ENCODE results near the gene MYCBP.
"Not testable (repeated sequence)": the region's sequence is repeated elsewhere in the genome, so short reads cannot be mapped to it uniquely, and the experiment has no call there.

MYCBP gene

GRCh38 chr1:38873027-38873969 is at the start of gene MYCBP:
TSS of gene MYCBP (minus strand) at chr1:38873348. CDS start at chr1:38873305, 43 bp downstream.
- peak; percentile 92 to 94 for DNase-seq

DNA sequence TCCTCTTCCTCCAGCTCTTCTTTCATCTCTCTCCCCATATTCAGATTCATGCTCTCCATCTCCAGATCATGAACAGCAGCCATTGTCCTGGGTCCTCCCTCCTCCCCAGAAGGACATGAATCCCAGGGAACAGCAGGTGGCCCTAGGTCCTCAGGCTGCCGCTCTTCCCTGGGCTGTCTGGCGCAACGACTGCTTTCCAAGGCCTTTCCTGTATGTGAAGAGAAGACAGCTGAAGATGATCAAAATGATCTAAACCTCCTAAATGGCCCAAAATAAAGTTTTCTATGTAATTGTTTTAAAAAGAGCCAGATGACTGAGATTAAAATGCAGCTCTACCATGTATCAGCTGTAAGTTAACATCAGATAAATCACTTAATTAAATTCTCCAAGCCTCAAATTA is 46.0 kb upstream of the MYCBP start:
- DNase-seq: no peak

GRCh38 chr1:38918568-38918967 is 45.4 kb upstream of the MYCBP start:
- DNase-seq: no peak

DNA sequence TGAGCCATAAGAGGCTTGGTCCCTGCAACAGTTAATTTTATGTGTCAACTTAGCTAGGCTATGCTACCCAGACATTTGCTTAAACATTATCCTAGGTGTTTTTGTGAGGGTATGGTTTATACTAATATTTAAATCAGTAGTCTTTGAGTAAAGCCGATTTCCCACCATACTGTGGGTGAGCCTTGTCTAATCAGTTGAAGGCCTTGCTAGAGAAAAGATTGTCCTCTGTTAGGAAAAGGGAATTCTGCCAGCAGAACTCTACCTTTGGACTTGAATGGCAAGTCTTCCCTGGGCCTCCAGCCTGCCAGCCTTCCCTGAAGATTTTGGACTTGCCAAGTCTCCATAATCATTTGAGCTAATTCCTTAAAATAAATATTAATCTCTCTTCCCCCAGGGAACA is 44.6 kb upstream of the MYCBP start:
- DNase-seq: no peak

DNA sequence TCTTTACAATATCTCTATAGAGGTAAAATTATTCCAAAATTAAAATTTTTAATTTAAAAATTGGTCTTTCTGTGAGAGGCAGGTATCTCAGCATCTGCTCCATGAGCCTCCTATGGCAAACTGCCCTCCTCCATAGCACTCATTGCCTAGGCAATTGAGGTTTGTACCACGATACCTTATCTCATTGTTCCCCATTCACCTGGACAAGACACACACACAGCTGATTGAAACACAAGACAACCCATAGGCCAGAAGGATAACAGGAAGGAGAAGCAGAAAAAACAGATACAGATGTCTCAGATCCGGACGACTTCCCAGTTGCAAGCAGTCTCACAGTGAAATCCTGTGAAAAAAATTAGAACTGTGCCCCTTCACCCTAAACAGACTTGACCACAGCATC is 44.2 kb upstream of the MYCBP start:
- DNase-seq: no peak

GRCh38 chr1:38915352-38915948 is 42.3 kb upstream of the MYCBP start:
- no peak for DNase-seq

DNA sequence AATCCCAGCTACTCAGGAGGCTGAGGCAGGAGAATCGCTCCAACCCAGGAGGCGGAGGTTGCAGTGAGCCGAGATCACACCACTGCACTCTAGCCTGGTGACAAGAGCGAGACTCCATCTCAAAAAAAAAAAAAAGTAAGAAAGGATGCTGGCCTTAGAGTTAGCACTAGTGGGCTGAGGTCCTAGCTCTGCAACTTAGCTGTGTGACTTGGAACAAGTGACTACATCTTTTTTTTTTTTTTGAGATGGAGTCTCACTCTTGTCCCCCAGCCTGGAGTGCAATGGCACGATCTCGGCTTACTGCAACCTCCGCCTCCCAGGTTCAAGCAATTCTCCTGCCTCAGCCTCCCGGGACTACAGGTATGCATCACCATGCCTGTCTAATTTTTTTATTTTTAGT is 41.8 kb upstream of the MYCBP start:
- DNase-seq: not testable (repeated sequence)

DNA sequence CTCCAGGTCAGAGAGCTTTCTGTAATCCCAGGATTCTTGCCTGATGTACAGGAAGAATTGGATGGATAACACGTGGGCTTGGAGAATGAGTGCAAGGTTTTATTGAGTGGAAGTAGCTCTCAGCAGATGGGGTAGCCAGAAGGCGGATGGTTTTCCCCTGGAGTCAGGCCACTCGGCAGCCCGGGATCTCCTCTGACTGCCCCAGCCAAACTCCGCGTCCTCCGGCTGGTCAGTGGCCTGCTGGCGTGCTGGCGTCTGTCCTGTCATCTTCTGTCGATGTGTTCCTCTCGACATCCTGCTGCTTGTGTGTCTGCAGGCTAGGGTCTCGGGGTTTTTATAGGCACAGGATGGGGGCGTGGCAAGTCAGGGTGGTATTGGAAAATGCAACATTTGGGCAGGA is 35.7 kb upstream of the MYCBP start:
- no peak for DNase-seq

DNA sequence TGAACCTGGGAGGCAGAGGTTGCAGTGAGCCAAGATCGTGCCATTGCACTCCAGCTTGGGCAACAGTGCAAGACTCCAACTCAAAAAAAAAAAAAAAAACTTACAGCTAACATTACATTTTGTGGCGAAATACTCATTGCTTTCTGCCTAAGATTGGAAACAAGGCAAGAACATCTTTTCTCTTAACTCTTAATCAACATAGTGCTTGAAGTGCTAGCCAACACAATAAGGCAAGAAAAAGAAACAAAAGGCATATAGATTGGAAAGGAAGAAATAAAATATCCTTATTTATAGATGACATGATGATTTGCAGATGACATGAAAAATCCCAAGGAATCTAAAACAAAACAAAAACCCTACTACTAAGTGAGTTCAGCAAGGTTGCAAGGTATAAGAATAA is 32.8 kb upstream of the MYCBP start:
- no peak for DNase-seq

- no peak for DNase-seq
Observed at GRCh38 chr1:38899560-38899959, 26.4 kb upstream of the MYCBP start.

DNA sequence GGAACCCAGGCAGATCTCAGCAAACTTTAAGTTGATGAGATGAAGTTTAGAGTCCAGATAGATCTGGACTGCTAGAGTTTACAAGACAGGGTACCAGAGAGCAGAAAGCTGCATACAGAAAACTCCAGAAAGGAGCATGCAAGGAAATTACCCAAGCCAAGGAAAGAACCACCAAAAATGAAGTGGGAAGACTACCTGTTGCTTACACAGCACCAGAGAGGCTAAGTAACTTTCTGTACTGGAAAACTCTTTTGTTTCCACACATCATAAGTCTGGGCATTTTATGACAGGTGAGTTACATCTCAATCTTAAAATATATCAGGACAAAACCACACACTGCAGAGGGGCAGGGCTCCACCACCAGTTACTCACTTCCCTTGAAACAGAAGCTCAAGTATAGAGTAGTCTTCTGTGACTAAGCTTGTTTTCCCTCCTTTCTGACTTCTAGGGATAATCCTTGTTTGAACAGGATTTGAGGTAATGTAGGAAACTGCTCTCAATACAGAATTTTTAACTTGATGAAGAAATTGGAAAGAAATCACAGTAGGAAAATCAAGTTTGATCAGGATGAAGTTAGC is 25.6 kb upstream of the MYCBP start:
- no peak for DNase-seq

GRCh38 chr1:38896169-38896568 is 23.0 kb upstream of the MYCBP start:
- DNase-seq: no peak

DNA sequence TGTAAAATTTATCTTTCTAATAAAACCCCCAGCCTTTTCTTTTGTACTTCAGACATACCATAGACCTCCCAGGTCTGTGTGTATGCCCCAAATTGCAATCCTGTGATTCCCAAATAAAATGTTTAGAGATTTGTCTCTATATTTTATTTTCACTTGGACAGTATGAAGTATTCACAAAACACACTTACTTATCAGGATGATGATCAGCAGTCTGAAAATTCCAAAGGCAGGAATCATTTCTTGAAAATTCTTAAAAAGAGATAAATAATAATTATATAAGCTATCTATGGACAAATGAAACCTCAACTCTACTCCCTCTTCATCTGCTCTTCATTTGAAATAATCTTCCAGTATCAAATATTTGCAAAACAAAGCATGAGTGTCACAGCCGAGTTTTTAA is 19.8 kb upstream of the MYCBP start:
- DNase-seq: no peak

- no peak for DNase-seq
Observed at GRCh38 chr1:38891753-38892152, 18.6 kb upstream of the MYCBP start.

- DNase-seq: no peak
Observed at GRCh38 chr1:38889589-38889988, 16.4 kb upstream of the MYCBP start.

DNA sequence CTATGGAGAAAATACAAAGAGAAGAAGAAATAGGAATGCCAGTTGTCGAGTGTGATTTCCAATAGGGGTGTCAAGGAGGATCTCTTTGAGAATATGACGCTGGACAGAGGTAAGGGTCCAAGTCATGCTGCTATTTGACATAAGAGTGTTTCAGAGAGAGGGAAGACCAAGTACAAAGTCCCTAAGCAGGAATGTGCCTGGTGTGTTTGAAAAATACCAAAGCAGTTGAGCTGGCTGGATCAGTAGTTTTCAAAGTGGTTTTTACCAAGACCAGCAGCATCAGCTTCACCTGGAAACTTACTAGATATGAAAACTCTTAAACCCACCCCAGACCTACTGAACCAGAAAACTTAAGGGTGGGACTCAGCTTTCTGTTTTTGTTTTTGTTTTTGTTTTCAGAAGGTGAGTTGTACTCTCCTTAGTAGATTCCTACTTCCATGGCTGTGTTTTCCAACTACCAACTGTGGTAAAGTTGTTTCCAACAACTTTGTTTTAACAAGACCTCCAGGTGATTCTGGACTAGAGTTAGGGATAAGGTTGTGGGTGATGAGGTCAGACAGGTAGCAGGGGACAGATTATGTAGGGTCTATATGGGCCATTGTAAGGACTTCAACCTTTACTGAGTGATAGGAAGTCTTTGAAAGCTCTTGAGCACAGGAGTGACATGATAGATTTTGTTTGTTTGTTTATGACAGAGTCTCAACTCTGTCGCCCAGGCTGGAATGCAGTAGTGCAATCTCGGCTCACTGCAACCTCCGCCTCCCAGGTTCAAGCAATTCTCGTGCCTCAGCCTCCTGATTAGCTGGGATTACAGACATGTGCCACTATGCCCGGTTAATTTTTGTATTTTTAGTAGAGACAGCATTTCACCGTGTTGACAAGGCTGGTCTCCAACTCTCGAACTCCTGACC is 15.5 kb upstream of the MYCBP start:
- DNase-seq: no peak

- DNase-seq: no peak
Observed at GRCh38 chr1:38885092-38885491, 11.9 kb upstream of the MYCBP start.

DNA sequence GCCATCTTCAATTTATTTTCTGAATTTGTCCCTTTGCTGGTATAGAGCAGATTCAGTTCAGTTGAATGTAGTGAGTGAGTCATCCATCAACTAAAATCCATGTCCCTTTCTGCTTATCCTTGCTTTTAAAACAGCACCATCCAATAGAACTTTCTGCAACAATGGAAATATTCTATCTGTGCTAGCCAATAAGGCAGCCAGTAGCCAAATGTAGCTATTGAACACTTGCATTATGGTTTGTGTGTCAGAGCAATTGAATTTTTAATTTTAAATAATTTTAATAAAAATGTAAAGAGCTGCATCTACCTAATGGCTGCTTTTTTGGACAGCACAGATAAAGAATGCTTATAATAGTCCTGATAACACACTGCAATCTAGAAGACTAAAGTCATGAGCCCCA is 8.3 kb upstream of the MYCBP start, which contains the start of gene GJA9:
Gene GJA9 (minus strand): TSS at position 101 of the 400 bp plus-strand sequence. CDS start 5,489 bp downstream, outside the sequence.
- DNase-seq: no peak

GRCh38 chr1:38875811-38876210 is 2.7 kb upstream of the MYCBP start:
- DNase-seq: no peak

- peak; percentile 9 to 25 for DNase-seq
Observed at GRCh38 chr1:38872401-38873026, 634 bp downstream of the MYCBP start.

DNA sequence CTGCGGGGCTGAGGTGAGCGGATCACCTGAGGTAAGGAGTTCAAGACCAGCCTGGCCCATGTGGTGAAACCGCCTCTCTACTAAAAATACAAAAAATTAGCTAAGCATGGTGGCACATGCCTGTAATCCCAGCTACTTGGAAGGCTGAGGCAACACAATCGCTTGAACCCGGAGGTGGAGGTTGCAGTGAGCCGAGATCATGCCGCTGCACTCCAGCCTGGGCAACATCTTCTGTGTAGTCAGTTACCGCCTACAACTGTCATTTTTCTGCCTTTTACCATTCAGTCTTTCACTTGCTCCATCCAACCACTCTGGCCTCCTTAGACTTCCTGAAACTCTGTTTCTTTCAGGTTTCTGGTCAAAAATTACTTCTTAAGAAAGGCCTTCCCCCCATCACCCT is 2.2 kb downstream of the MYCBP start:
- DNase-seq: no peak

- no peak for DNase-seq
Observed at GRCh38 chr1:38867208-38867607, 5.9 kb downstream of the MYCBP start.

Data from AML-193 (cell line).